WTC11 (cell line): ENCODE data around the gene MAST4.

Experiments used
- ATF6 ChIP-seq: sonication (generic); formaldehyde crosslinking; IDR thresholded peaks from 2 replicates; pipeline ENCODE4 v1.8.1; 2023; ENCODE audit warnings: mild to moderate bottlenecking, missing genetic modification reagents
- CDX4 ChIP-seq: fragments of 250-450 bp; sonication (Bioruptor Pico); IDR thresholded peaks from 2 replicates; pipeline ENCODE4 v1.9.0; 2021; ENCODE audit warnings: moderate library complexity, mild to moderate bottlenecking, inconsistent platforms, borderline replicate concordance
- CTCF ChIP-seq: fragments of 200-600 bp; IDR thresholded peaks from 2 replicates; pipeline ENCODE4 v1.8.0; 2022; ENCODE audit warnings: antibody characterized with exemption
- RELA ChIP-seq: sonication (generic); formaldehyde crosslinking; IDR thresholded peaks from 2 replicates; pipeline ENCODE4 v1.8.1; 2022; ENCODE audit warnings: missing genetic modification reagents, mild to moderate bottlenecking, borderline replicate concordance
- TF ChIP-seq, protein P1 (sequence below): sonication (generic); formaldehyde crosslinking; IDR thresholded peaks from 2 replicates; pipeline ENCODE4 v1.8.1; 2022; ENCODE audit warnings: mild to moderate bottlenecking, missing genetic modification reagents, moderate library complexity, borderline replicate concordance
- TF ChIP-seq, protein P2 (sequence below): sonication (generic); formaldehyde crosslinking; IDR thresholded peaks from 2 replicates; pipeline ENCODE4 v1.8.1; 2023; ENCODE audit warnings: mild to moderate bottlenecking, missing genetic modification reagents, moderate library complexity
- TF ChIP-seq, protein P3 (sequence below): sonication (generic); formaldehyde crosslinking; conservative IDR thresholded peaks from 2 replicates; pipeline ENCODE4 v1.8.1; 2022; ENCODE audit warnings: mild to moderate bottlenecking, missing genetic modification reagents

- TF ChIP-seq, protein P1, sequence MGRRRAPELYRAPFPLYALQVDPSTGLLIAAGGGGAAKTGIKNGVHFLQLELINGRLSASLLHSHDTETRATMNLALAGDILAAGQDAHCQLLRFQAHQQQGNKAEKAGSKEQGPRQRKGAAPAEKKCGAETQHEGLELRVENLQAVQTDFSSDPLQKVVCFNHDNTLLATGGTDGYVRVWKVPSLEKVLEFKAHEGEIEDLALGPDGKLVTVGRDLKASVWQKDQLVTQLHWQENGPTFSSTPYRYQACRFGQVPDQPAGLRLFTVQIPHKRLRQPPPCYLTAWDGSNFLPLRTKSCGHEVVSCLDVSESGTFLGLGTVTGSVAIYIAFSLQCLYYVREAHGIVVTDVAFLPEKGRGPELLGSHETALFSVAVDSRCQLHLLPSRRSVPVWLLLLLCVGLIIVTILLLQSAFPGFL (CRISPR knock-in tag) = no peak
- TF ChIP-seq ATF6 (no peak), CDX4 (CRISPR knock-in tag) (no peak), CTCF (no peak), RELA (CRISPR knock-in tag) (no peak)
- TF ChIP-seq, protein P2, sequence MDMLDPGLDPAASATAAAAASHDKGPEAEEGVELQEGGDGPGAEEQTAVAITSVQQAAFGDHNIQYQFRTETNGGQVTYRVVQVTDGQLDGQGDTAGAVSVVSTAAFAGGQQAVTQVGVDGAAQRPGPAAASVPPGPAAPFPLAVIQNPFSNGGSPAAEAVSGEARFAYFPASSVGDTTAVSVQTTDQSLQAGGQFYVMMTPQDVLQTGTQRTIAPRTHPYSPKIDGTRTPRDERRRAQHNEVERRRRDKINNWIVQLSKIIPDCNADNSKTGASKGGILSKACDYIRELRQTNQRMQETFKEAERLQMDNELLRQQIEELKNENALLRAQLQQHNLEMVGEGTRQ (CRISPR knock-in tag) = no peak
- TF ChIP-seq, protein P3, sequence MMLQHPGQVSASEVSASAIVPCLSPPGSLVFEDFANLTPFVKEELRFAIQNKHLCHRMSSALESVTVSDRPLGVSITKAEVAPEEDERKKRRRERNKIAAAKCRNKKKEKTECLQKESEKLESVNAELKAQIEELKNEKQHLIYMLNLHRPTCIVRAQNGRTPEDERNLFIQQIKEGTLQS (CRISPR knock-in tag) = no peak
Observed at GRCh38 chr5:67202828-67203227, 606.6 kb downstream of the MAST4 start.
